HepG2 (cell line): ENCODE measurements around the gene NKAIN4. TPM values are rescaled to one million over a fixed set of nuclear protein-coding genes. Genes with fewer than 3 reads are reported as not detected.

Source experiments
- ADNP ChIP-seq: sonication (generic); formaldehyde crosslinking; IDR thresholded peaks from 2 replicates; pipeline ENCODE4 v1.4.0; 2020; ENCODE audit warnings: missing genetic modification reagents
- ATAD3A ChIP-seq: sonication (generic); formaldehyde crosslinking; IDR thresholded peaks from 2 replicates; pipeline ENCODE4 v1.4.0; 2020; ENCODE audit warnings: missing genetic modification reagents
- BHLHE40 ChIP-seq: IDR thresholded peaks from 2 replicates; pipeline ENCODE4 v1.6.1; 2011; ENCODE audit warnings: low read length, improper control_type of control experiment
- ELK4 ChIP-seq: sonication (generic); formaldehyde crosslinking; IDR thresholded peaks from 2 replicates; pipeline ENCODE4 v1.9.0; 2021; ENCODE audit warnings: missing genetic modification reagents, borderline replicate concordance
- HDAC1 ChIP-seq: sonication (generic); formaldehyde crosslinking; IDR thresholded peaks from 2 replicates; pipeline ENCODE4 v1.5.1; 2020; ENCODE audit warnings: mild to moderate bottlenecking, missing genetic modification reagents
- JDP2 ChIP-seq: sonication (generic); formaldehyde crosslinking; IDR thresholded peaks from 2 replicates; pipeline ENCODE4 v1.8.1; 2022; ENCODE audit warnings: missing genetic modification reagents, borderline replicate concordance
- POGK ChIP-seq: sonication (generic); formaldehyde crosslinking; conservative IDR thresholded peaks from 2 replicates; pipeline ENCODE4 v1.8.0; 2022; ENCODE audit warnings: mild to moderate bottlenecking, moderate library complexity, missing genetic modification reagents
- SNAPC5 ChIP-seq: sonication (generic); formaldehyde crosslinking; IDR thresholded peaks from 2 replicates; pipeline ENCODE4 v1.8.1; 2023; ENCODE audit warnings: mild to moderate bottlenecking, missing genetic modification reagents, borderline replicate concordance
- XRCC5 ChIP-seq: fragments of 200-400 bp; formaldehyde crosslinking; optimal IDR thresholded peaks from 2 replicates; pipeline ENCODE3; 2017; ENCODE audit warnings: mild to moderate bottlenecking, low read length
- ZEB1 ChIP-seq: IDR thresholded peaks from 2 replicates; pipeline ENCODE4 v1.6.1; 2012; ENCODE audit warnings: mild to moderate bottlenecking, low read depth, inconsistent platforms; ENCODE audit not compliant: insufficient replicate concordance
- ZHX1 ChIP-seq: sonication (generic); formaldehyde crosslinking; IDR thresholded peaks from 2 replicates; pipeline ENCODE4 v1.8.1; 2022; ENCODE audit warnings: low read depth, mild to moderate bottlenecking, missing genetic modification reagents
- ZNF235 ChIP-seq: sonication (generic); formaldehyde crosslinking; IDR thresholded peaks from 2 replicates; pipeline ENCODE4 v1.8.1; 2023; ENCODE audit warnings: mild to moderate bottlenecking, missing genetic modification reagents, borderline replicate concordance
- ZNF329 ChIP-seq: sonication (generic); formaldehyde crosslinking; IDR thresholded peaks from 2 replicates; pipeline ENCODE4 v1.9.0; 2021; ENCODE audit warnings: low read depth, mild to moderate bottlenecking, missing genetic modification reagents
- ZNF503 ChIP-seq: sonication (generic); formaldehyde crosslinking; IDR thresholded peaks from 2 replicates; pipeline ENCODE4 v1.4.0; 2020; ENCODE audit warnings: missing genetic modification reagents
- ZNF530 ChIP-seq: sonication (generic); formaldehyde crosslinking; IDR thresholded peaks from 2 replicates; pipeline ENCODE4 v1.5.0; 2020; ENCODE audit warnings: low read depth, mild to moderate bottlenecking, missing genetic modification reagents
- ZNF550 ChIP-seq: sonication (generic); formaldehyde crosslinking; IDR thresholded peaks from 2 replicates; pipeline ENCODE4 v1.4.0; 2020; ENCODE audit warnings: mild to moderate bottlenecking, missing genetic modification reagents, borderline replicate concordance
- ZNF605 ChIP-seq: sonication (generic); formaldehyde crosslinking; IDR thresholded peaks from 2 replicates; pipeline ENCODE4 v1.8.0; 2022; ENCODE audit warnings: mild to moderate bottlenecking, missing genetic modification reagents
- ZNF672 ChIP-seq: sonication (generic); formaldehyde crosslinking; IDR thresholded peaks from 2 replicates; pipeline ENCODE4 v1.8.1; 2022; ENCODE audit warnings: missing genetic modification reagents
- ZNF746 ChIP-seq: sonication (generic); formaldehyde crosslinking; IDR thresholded peaks from 2 replicates; pipeline ENCODE4 v1.8.0; 2022; ENCODE audit warnings: mild to moderate bottlenecking, missing genetic modification reagents
- ZNF781 ChIP-seq: sonication (generic); formaldehyde crosslinking; IDR thresholded peaks from 2 replicates; pipeline ENCODE4 v1.5.1; 2020; ENCODE audit warnings: borderline replicate concordance, mild to moderate bottlenecking, missing genetic modification reagents; ENCODE audit errors: not compliant biosample characterization
- polyA plus RNA-seq, 8 experiments: library from polyadenylated mRNA; depleted of rRNA in 3 of 8; stranded (reverse) in 7 of 8; unstranded in 1 of 8; fragments of >200 nt; fragmentation: Illumina TruSeq in 4 of 8; extraction: Trizol in 4 of 8; gene quantifications; 2 replicates each; pipeline versions ENCODE4 v1.2.1 to v1.2.3, GENCODE V29; 2011 to 2016; ENCODE audit warnings: low read depth in 4 of 8, missing spikeins in 1 of 8, mixed read lengths in 1 of 8; ENCODE audit not compliant: insufficient read depth in 1 of 8
- total RNA-seq, 5 experiments: library from RNA; depleted of rRNA; stranded (reverse); fragments of >200 nt; fragmentation: Illumina TruSeq; extraction: Trizol; gene quantifications; 2 replicates each; pipeline ENCODE4 v1.2.3, GENCODE V29; 2016; ENCODE audit warnings: low read depth in 1 of 5

Gene NKAIN4
- total and polyA plus RNA-seq, 2 of the 13 experiments (the other 11 are each of a cell fraction or from before 2014, with no cell fraction given), result not detected

GRCh38 chr20:63290677-63291472 lies 36.6 kb upstream of the NKAIN4 start (continued):
- 0 out of 2 replicates have a peak, but pooled peaks have one; percentile 75 for TF ChIP-seq ELK4 (CRISPR knock-in tag)
- TF ChIP-seq ZNF329 (CRISPR knock-in tag), result no peak
- no peak for TF ChIP-seq HDAC1 (CRISPR knock-in tag)
- TF ChIP-seq ZNF530 (CRISPR knock-in tag), result no peak
- no peak for TF ChIP-seq ZNF781 (CRISPR knock-in tag)
- no peak for TF ChIP-seq ATAD3A (CRISPR knock-in tag)
- TF ChIP-seq POGK (CRISPR knock-in tag), result peak; percentile 54; the same call in 1 of the 2 replicates
- no peak for TF ChIP-seq JDP2
- TF ChIP-seq BHLHE40, result 0 out of 2 replicates have a peak, but pooled peaks have one; percentile 2
- peak; percentile 38; the same call in 1 of the 2 replicates for TF ChIP-seq ZNF235 (CRISPR knock-in tag)
- TF ChIP-seq ZNF503 (CRISPR knock-in tag), result no peak
- no peak for TF ChIP-seq ADNP (CRISPR knock-in tag)
- TF ChIP-seq ZNF550 (CRISPR knock-in tag), result peak; percentile 66; the same call in 1 of the 2 replicates
- TF ChIP-seq ZHX1, result no peak
- no peak for TF ChIP-seq ZNF605 (CRISPR knock-in tag)
- peak; percentile 78; the same call in 1 of the 2 replicates for TF ChIP-seq ZNF672 (CRISPR knock-in tag)
- TF ChIP-seq ZNF746 (CRISPR knock-in tag), result no peak
- peak; percentile 77 for TF ChIP-seq XRCC5
- no peak for TF ChIP-seq ZEB1
- TF ChIP-seq SNAPC5 (CRISPR knock-in tag), result no peak
